H9 (cell line): ENCODE data around the gene TPP1. TPM values are rescaled to one million over a fixed set of nuclear protein-coding genes. Genes with fewer than 3 reads are reported as not detected.

Experiments
- DNase-seq: peaks from one replicate; pipeline ENCODE4 v3.0.0-alpha.2; 2017
- H2AFZ ChIP-seq: one replicate; pipeline ENCODE4 v1.6.1; 2013; ENCODE audit warnings: mild to moderate bottlenecking, low read length, control low read depth, moderate library complexity
- H2AK5ac ChIP-seq: 2 replicates; pipeline ENCODE4 v1.6.1; 2013; ENCODE audit warnings: low read length, control low read depth, mixed read lengths; ENCODE audit not compliant: insufficient read length
- H2BK120ac ChIP-seq: one replicate; pipeline ENCODE4 v1.6.1; 2013; ENCODE audit warnings: low read depth, mild to moderate bottlenecking, low read length, control low read depth, inconsistent platforms; ENCODE audit not compliant: poor library complexity, severe bottlenecking
- H2BK12ac ChIP-seq: 2 replicates; pipeline ENCODE4 v1.6.1; 2013; ENCODE audit warnings: low read length, control low read depth, mixed read lengths, low read depth; ENCODE audit not compliant: insufficient read length
- H2BK15ac ChIP-seq: 2 replicates; pipeline ENCODE4 v1.6.1; 2013; ENCODE audit warnings: low read depth, low read length, control low read depth
- H2BK20ac ChIP-seq: one replicate; pipeline ENCODE4 v1.6.1; 2013; ENCODE audit warnings: low read depth, mild to moderate bottlenecking, low read length, control low read depth, inconsistent platforms; ENCODE audit not compliant: poor library complexity, severe bottlenecking
- H2BK5ac ChIP-seq: 2 replicates; pipeline ENCODE4 v1.6.1; 2013; ENCODE audit warnings: low read length, control low read depth, mixed read lengths; ENCODE audit not compliant: insufficient read length
- H3K14ac ChIP-seq: 2 replicates; pipeline ENCODE4 v1.6.1; 2013; ENCODE audit warnings: low read length, control low read depth; ENCODE audit not compliant: insufficient read depth
- H3K18ac ChIP-seq: 2 replicates; pipeline ENCODE4 v1.6.1; 2013; ENCODE audit warnings: low read depth, mild to moderate bottlenecking, mixed read lengths, low read length, control low read depth; ENCODE audit not compliant: insufficient read length
- H3K23ac ChIP-seq: 2 replicates; pipeline ENCODE4 v1.6.1; 2013; ENCODE audit warnings: low read length, control low read depth, mixed read lengths, low read depth; ENCODE audit not compliant: insufficient read length
- H3K23me2 ChIP-seq: 2 replicates; pipeline ENCODE4 v1.6.1; 2013; ENCODE audit warnings: low read depth, mild to moderate bottlenecking, mixed read lengths, low read length, control low read depth; ENCODE audit not compliant: insufficient read length, poor library complexity, severe bottlenecking
- H3K27ac ChIP-seq: 2 replicates; pipeline ENCODE4 v1.5.1; 2013; ENCODE audit warnings: low read length, control low read depth, mixed read lengths, low read depth; ENCODE audit not compliant: insufficient read length
- H3K27me3 ChIP-seq: 2 replicates; pipeline ENCODE4 v1.6.1; 2013; ENCODE audit warnings: low read length, control low read depth, inconsistent platforms; ENCODE audit not compliant: insufficient read depth
- H3K4ac ChIP-seq: 2 replicates; pipeline ENCODE4 v1.6.1; 2013; ENCODE audit warnings: low read depth, mild to moderate bottlenecking, control low read depth, inconsistent platforms, low read length, moderate library complexity
- H3K4me1 ChIP-seq: 2 replicates; pipeline ENCODE4 v1.6.1; 2013; ENCODE audit warnings: low read length, control low read depth, inconsistent platforms; ENCODE audit not compliant: insufficient read depth
- H3K4me2 ChIP-seq: 2 replicates; pipeline ENCODE4 v1.6.1; 2013; ENCODE audit warnings: low read length, control low read depth, mixed read lengths; ENCODE audit not compliant: insufficient read length, insufficient read depth
- H3K56ac ChIP-seq: 2 replicates; pipeline ENCODE4 v1.6.1; 2013; ENCODE audit warnings: low read depth, mild to moderate bottlenecking, mixed read lengths, low read length, control low read depth; ENCODE audit not compliant: insufficient read length
- H3K79me1 ChIP-seq: 2 replicates; pipeline ENCODE4 v1.6.1; 2013; ENCODE audit warnings: low read depth, mild to moderate bottlenecking, moderate library complexity, low read length, control low read depth, inconsistent platforms; ENCODE audit not compliant: insufficient read depth, poor library complexity, severe bottlenecking
- H3K79me2 ChIP-seq: 2 replicates; pipeline ENCODE4 v1.6.1; 2013; ENCODE audit warnings: low read length, control low read depth, inconsistent platforms; ENCODE audit not compliant: insufficient read depth
- H3K9ac ChIP-seq: 2 replicates; pipeline ENCODE4 v1.6.1; 2013; ENCODE audit warnings: low read length, control low read depth, mixed read lengths; ENCODE audit not compliant: insufficient read length; ENCODE audit errors: extremely low read depth
- H3K9me3 ChIP-seq: one replicate; pipeline ENCODE4 v1.6.1; 2013; ENCODE audit warnings: low read depth, low read length, inconsistent platforms; ENCODE audit not compliant: control insufficient read depth
- H3T11ph ChIP-seq: one replicate; pipeline ENCODE4 v1.6.1; 2013; ENCODE audit warnings: mild to moderate bottlenecking, low read length, control low read depth, inconsistent platforms
- H4K20me1 ChIP-seq: one replicate; pipeline ENCODE4 v1.6.1; 2013; ENCODE audit not compliant: control insufficient read depth, insufficient read length, insufficient read depth
- H4K5ac ChIP-seq: 2 replicates; pipeline ENCODE4 v1.6.1; 2013; ENCODE audit warnings: low read depth, mild to moderate bottlenecking, mixed read lengths, low read length, control low read depth; ENCODE audit not compliant: insufficient read length
- H4K8ac ChIP-seq: replicated peaks from 2 replicates; pipeline ENCODE4 v1.6.1; 2013; ENCODE audit warnings: low read length, control low read depth, mixed read lengths, low read depth; ENCODE audit not compliant: insufficient read length
- H4K91ac ChIP-seq: 2 replicates; pipeline ENCODE4 v1.6.1; 2013; ENCODE audit warnings: low read depth, mild to moderate bottlenecking, moderate library complexity, mixed read lengths, low read length, control low read depth; ENCODE audit not compliant: insufficient read length
- H3K27ac Mint-ChIP-seq, 3 experiments: 2 replicates in 2 of 3; 3 replicates in 1 of 3; pipeline ENCODE4 v1.8.0; 2020 to 2021; ENCODE audit warnings: mixed read lengths in 3 of 3, mild to moderate bottlenecking in 1 of 3, moderate library complexity in 1 of 3
- H3K27me3 Mint-ChIP-seq: 2 replicates; pipeline ENCODE4 v1.8.0; 2021; ENCODE audit warnings: low read depth, mild to moderate bottlenecking, moderate library complexity, mixed read lengths
- H3K36me3 Mint-ChIP-seq, 3 experiments: 2 replicates in 2 of 3; 3 replicates in 1 of 3; pipeline ENCODE4 v1.8.0; 2020 to 2021; ENCODE audit warnings: low read depth in 3 of 3, mixed read lengths in 3 of 3; ENCODE audit not compliant: insufficient read depth in 1 of 3
- H3K4me1 Mint-ChIP-seq, 2 experiments: 2 replicates each; pipeline ENCODE4 v1.8.0; 2020; ENCODE audit warnings: mixed read lengths in 2 of 2
- H3K4me3 Mint-ChIP-seq, 2 experiments: 2 replicates in 1 of 2; 3 replicates in 1 of 2; pipeline ENCODE4 v1.8.0; 2020 to 2021; ENCODE audit warnings: mild to moderate bottlenecking in 2 of 2, mixed read lengths in 2 of 2, moderate library complexity in 1 of 2
- H3K9me3 Mint-ChIP-seq, 2 experiments: 2 replicates in 1 of 2; 3 replicates in 1 of 2; pipeline ENCODE4 v1.8.0; 2020; ENCODE audit warnings: mild to moderate bottlenecking in 2 of 2, mixed read lengths in 2 of 2, moderate library complexity in 1 of 2
- WGBS: extraction: QIAGEN DNeasy Blood & Tissue Kit; methylation state at CpG from one replicate; pipeline ENCODE4 v1.1.7; 2013; ENCODE audit warnings: missing lambda C conversion rate, low lambda C conversion rate, mixed read lengths; ENCODE audit not compliant: insufficient read length; ENCODE audit errors: extremely low coverage; 5-methylcytosine and 5-hydroxymethylcytosine counted together
- total RNA-seq: library from RNA; stranded (reverse); gene quantifications from 2 replicates; pipeline ENCODE4 v1.2.1, GENCODE V29; 2021
- TF ChIP-seq, protein P1 (sequence below): fragments of 200-600 bp; sonication (generic); conservative IDR thresholded peaks from 3 replicates; pipeline ENCODE4 v1.8.0; 2021; ENCODE audit warnings: antibody characterized with exemption, mild to moderate bottlenecking

Gene TPP1
- total RNA-seq, 1 experiment from 2014 or later = 37.2 TPM

DNA sequence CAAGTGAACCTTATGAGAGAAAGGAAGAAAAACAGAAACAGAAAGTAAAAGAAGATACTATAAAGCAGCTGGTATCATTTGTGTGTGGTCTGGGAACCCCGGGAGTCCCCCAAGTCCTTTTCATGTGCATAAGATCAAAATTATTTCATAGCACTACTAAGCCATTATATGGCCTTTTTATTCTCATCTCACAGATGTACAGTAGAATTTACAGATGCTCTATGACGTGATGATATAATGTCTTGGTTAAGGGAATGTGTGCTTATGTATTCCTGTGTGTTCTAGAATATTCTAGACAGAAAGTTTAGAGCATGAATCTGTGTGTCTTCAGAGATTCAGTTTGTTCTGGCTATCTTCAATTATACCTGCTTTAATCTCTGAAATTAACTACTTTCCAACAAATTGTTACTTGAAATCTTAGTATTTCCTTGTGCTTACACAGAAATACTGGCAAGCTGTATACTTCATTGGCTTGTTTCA, 8.6 kb upstream of the TPP1 start:
- H2BK20ac ChIP-seq = no peak overlapping the region
- peaks cover 18% of the 10 kb centered on the region; the same call in 1 of the 2 replicates for H3K27me3 ChIP-seq
- no peak overlapping the region for H2AFZ ChIP-seq
- Mint-ChIP-seq H3K27ac (no peak overlapping the region), H3K4me1 (peaks cover 3% of the 10 kb centered on the region in 2 experiments; a peak in 2 of 4 replicates), H3K27me3 (peaks cover 43% of the 10 kb centered on the region), H3K4me3 (no peak overlapping the region), H3K36me3 (peaks cover 2 to 35% (median 17%) of the 10 kb centered on the region in 3 experiments), H3K9me3 (no peaks in the 10 kb centered on the region)
- H3K9me3 ChIP-seq = no peaks in the 10 kb centered on the region
- H3K4ac ChIP-seq = no peak overlapping the region
- H2BK120ac ChIP-seq = no peak overlapping the region
- H3T11ph ChIP-seq = no peak overlapping the region
- H3K14ac ChIP-seq = no peak overlapping the region
- H2BK15ac ChIP-seq = no peak overlapping the region
- no peaks in the 10 kb centered on the region for H3K79me2 ChIP-seq
- no peak overlapping the region for H4K91ac ChIP-seq
- H3K9ac ChIP-seq = no peak overlapping the region
- H3K27ac ChIP-seq = no peak overlapping the region
- no CpG with 5 or more reads among the region's 2 CpGs for WGBS
- no peaks in the 10 kb centered on the region for H3K4me1 ChIP-seq
- no peak overlapping the region for H3K56ac ChIP-seq
- no peak overlapping the region for H3K23ac ChIP-seq
- H2AK5ac ChIP-seq = no peak overlapping the region
- H4K5ac ChIP-seq = no peak overlapping the region
- no peak overlapping the region for H4K8ac ChIP-seq
- no peak for DNase-seq
- H2BK5ac ChIP-seq = no peak overlapping the region
- H2BK12ac ChIP-seq = no peak overlapping the region
- H3K79me1 ChIP-seq = no peaks in the 10 kb centered on the region
- H3K18ac ChIP-seq = no peak overlapping the region
- H4K20me1 ChIP-seq = no peaks in the 10 kb centered on the region
- H3K23me2 ChIP-seq = peaks cover 9% of the 10 kb centered on the region
- TF ChIP-seq, protein P1, sequence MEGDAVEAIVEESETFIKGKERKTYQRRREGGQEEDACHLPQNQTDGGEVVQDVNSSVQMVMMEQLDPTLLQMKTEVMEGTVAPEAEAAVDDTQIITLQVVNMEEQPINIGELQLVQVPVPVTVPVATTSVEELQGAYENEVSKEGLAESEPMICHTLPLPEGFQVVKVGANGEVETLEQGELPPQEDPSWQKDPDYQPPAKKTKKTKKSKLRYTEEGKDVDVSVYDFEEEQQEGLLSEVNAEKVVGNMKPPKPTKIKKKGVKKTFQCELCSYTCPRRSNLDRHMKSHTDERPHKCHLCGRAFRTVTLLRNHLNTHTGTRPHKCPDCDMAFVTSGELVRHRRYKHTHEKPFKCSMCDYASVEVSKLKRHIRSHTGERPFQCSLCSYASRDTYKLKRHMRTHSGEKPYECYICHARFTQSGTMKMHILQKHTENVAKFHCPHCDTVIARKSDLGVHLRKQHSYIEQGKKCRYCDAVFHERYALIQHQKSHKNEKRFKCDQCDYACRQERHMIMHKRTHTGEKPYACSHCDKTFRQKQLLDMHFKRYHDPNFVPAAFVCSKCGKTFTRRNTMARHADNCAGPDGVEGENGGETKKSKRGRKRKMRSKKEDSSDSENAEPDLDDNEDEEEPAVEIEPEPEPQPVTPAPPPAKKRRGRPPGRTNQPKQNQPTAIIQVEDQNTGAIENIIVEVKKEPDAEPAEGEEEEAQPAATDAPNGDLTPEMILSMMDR = no peak
- no peak overlapping the region for H3K4me2 ChIP-seq
